ENCODE data around the gene MRRF.
"Not testable (repeated sequence)": the region's sequence is repeated elsewhere in the genome, so short reads cannot be mapped to it uniquely, and the experiment has no call there.

The MRRF gene

DNA sequence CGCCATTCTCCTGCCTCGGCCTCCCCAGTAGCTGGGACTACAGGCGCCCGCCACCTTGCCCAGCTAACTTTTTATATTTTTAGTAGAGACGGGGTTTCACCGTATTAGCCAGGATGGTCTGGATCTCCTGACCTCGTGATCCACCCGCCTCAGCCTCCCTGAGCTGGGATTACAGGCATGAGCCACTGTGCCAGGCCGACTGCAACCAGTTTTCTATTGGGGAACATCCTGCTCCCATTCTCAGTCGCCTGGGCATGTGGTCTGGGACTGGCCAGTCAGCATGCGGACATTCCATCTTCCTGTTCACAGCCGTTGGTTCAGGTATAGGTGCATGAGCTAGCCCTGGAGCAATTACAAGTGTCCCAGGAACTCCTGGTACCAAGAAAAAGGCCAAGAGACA lies 98.4 kb downstream of the MRRF start:
- DNase-seq, result not testable (repeated sequence)

DNA sequence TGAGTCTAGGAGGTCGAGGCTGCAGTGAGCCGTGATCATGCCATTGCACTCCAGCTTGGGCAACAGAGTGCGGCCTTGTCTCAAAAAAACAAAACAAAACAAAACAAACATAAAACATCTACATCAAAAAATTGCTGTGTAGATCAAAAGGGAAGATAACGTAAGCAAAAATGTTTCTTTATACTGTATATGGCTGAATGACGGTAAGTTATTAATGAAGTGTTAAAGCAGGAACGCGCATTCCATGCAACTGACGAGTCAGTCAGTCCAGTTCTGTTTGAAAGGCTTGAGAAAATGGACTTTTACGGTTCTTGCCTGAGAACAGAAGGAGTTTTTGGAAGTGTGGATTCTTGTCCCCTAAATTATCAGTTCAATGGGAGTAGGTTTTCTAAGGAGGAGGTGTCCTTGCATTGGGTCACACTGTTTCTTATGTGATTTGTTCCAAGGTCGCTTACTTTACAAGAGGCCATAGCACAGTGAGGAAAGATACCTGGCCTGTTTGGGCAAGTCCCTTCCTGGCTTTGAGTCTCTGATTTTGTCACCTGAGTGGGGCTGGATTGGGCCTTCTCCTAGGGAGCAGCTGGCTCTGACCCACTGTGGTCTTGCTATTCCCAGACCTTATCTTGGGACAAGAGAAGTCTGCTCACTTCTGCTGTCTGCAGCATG lies 99.6 kb downstream of the MRRF start:
- DNase-seq, result no peak

GRCh38 chr9:122364783-122365150 lies 100.1 kb downstream of the MRRF start:
- no peak for DNase-seq

DNA sequence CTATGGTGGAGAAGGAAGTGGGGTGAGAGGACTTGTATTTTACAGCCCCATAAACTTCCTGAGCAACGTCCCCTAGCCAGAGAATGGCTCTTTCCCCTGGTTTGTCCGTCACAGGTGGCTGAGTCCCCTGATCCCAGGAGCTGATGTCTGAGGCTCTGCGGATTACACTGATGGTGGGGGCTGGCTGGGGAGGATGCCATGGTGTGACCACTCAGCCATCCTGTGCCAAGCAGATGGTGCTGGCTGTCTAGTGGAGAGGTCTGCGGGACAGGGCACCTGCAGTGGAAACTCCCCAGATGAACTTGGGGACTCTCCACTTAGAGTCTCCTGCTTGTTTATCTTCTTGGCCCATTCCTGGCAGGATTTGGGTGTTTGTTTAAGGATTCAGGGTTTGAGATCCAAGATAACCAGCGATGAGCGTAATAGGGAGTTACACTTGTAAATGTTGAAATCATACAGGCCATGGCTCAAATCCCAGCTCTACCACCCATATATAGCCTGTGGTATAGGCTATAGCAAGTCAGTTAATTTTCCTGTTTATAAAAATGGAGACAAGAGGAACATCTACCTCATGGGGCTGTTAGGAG lies 101.5 kb downstream of the MRRF start:
- no peak for DNase-seq

DNA sequence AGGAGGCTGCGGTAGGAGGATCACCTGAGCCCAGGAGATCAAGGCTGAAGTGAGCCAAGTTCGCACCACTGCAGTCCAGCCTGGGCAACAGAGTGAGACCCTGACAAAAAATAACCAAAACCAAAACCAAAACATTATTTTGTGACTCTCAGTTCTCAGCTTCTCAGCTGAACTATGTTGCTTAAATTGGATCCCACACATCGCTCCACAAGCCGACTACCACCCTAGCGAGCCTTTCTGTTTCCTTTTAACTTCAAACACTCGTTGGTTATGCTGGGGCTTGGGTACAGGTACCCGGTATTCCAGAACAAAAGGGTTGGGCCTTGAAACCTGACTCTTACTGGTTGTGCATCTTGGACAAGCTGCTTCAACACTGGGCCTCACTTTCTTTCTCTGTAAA lies 102.4 kb downstream of the MRRF start:
- DNase-seq, result no peak

DNA sequence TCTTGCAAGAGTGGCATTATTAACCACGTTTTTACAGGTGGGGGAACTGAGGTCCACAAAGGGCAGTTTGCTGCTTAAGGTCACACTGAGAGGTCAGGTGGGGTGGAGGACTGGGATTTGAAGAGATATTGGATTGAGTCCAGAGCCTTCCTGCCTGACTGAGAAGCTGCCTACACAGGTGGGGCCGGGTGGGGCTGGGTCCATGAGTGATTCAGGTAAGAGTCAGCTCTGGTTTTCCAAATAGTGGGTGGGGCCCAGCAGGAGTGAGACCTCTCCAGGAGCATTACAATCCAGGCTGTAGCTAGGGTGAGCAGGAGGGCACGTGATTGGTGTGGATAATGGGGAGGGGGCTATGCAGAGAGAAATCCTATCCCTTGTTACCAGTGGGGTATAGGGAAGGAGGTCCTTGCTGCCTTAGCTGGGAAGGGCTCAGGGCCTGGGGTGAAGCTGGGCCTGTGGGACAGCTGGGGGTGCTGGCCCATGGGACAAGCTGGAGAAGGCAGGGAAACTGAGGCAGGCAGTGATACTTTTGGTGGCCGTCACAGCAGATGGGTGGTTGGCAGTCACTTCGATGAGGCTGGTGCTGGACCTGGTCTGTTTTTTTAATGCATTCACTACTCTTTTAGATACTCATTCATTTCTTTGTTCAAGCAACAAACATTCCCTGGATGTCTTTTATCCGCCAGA lies 103.2 kb downstream of the MRRF start:
- no peak for DNase-seq

DNA sequence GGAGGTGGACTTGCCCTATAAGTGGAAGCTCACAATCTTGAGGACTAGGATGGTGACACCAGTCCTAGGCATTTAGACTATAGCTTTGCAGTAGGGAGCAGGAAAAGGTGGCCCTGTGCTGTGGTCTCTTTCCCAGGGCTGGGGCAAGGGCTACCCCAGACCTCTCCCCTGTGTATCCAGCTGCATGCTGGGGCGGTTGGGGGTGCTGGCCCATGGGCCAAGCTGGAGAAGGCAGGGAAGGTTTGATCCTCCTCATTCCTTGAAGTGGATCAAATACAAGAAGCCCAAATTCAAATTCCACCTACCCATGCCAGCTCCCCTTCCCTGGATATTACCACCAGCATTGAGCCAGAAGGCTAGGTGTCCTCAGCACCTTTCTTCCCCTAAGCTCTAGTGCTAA lies 104.0 kb downstream of the MRRF start:
- no peak for DNase-seq

DNA sequence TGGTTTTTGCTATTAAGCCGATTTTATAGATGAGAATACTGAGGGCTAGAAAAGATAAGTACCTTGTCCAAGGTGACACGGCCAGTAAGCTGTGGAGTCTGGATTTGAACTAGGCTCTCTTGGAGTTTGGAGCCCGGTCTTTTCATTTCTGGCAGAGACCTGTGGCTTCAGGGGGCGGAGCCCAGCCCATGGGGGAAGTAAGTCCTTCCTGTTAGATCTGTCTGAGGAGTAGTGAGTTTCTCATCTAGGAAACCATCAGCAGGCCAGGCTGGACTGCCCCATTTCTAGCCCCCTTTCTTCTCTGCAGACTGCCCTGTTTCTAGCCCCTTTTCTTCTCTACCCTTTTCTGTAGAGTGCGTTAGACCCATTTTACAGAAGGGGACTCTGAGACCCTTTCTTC lies 105.6 kb downstream of the MRRF start:
- peak; percentile 84 for DNase-seq

GRCh38 chr9:122370869-122371755 lies 106.4 kb downstream of the MRRF start, which contains the start of gene PTGS1:
Gene PTGS1, plus strand, starts transcription at chr9:122371024. Its CDS starts 61 bp downstream, at chr9:122371085.
- peak; percentile 78 for DNase-seq

- DNase-seq, result no peak
These were observed 107.2 kb downstream of the MRRF start for GRCh38 chr9:122371846-122372245.

GRCh38 chr9:122372856-122373845 lies 108.5 kb downstream of the MRRF start:
- DNase-seq, result no peak

DNA sequence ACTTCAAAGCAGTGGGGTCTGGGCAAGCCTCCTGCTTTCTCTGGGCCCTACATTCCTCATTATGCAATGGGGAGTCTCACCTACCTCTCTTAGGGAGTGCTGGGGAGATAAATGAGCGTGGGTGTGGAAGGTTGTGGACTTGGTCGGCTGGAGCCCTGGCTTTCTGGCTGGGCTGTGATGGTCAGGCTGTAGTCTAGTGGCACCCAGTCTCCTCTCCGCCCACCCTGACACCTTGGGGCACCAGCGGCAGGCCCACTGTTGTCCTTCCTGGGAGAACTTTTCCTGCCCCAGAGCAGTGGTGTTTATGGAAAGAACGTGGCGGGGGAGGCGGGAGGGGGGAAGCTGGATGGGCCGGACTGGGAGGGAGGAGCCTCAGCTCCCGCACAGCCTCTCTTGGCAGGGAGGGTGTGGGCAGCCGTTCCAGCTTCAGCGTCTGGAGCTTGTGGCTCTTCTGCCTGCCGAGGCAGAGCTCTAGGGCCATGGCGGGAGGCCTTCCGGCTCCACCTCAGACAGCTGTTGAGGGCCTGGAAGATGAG lies 110.3 kb downstream of the MRRF start:
- peak; percentile 62 for DNase-seq

DNA sequence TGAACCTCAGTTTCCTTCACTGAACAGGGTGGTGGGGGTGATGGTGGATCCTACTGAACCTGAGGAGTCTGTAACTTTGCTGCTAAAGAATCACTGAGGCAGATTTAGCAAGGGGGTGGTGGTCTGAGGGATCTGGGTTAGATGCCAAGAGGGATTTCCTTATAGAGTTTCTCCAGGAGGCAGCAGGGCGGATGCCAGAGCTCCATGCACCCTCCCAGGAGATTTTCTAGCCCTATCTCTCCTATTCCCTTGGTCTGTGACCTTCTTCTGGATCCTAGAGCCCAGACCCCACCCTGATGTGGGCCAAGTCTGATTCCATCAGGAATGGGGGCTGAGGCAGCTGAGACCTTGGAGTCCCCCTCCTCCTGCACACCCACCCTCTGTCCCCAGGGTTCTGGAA lies 112.1 kb downstream of the MRRF start:
- no peak for DNase-seq

GRCh38 chr9:122377241-122378164 lies 112.8 kb downstream of the MRRF start:
- peak; percentile 80 for DNase-seq

GRCh38 chr9:122378236-122378635 lies 113.6 kb downstream of the MRRF start:
- DNase-seq, result no peak

DNA sequence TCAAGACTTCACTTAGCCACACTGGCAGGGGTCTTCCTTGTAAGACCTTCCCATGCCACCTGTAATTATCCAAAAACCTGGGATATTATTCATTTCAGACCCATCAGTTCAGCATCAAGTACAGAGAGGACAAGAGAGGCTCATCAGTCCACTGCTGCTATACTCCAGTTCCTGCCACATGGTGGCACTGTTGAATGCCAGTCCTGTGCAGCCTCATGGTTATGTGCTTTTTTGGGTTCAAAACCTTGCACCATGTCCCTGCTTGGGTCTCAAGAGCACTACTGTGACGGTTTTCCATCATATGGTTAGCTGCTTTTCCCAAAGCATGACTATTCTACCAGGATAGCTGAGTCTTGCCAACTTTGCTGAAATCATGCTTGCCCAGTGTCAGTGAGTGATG lies 114.7 kb downstream of the MRRF start:
- peak; percentile 51 for DNase-seq

DNA sequence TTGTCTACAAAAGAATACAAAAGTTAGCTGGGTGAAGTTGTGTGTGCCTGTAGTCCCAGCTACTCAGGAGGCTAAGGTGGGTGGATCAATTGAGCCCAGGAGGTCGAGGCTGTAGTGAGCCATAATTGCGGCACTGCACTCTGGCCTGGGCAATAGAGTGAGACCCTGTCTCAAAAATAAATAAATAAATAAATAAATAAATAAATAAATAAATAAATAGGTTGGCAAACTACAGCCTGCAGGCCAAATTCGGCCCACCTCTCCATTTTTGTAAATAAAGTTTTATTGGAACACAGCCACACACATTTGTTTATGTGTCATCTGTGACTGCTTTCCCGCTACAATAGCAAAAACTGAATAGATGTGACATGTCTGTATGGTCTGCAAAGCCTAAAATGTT lies 115.6 kb downstream of the MRRF start:
- no peak for DNase-seq

Data from OCI-M1 (cell line).